ENCODE measurements around the gene SPECC1.

- TF ChIP-seq CTCF (IDR thresholded peaks at IDR 0.05; ENCODE audit: insufficient read depth, low read depth, low read length) (no peak), EZH2 (IDR thresholded peaks at IDR 0.05; ENCODE audit: insufficient read depth, low read length) (no peak)
Measured at GRCh38 chr17:20010936-20011335, 1.8 kb downstream of the SPECC1 start.

Measured in astrocyte (in vitro differentiated cells and primary cell).